Dermis blood vessel endothelial cell (primary cell): ENCODE measurements around the gene LRRC8D. TPM values are rescaled to one million over a fixed set of nuclear protein-coding genes. Genes with fewer than 3 reads are reported as not detected.
A peak's percentile ranks its signal among the peaks of the same experiment; 100 is the strongest.
"Not testable (repeated sequence)": the region's sequence is repeated elsewhere in the genome, so short reads cannot be mapped to it uniquely, and the experiment has no call there.

Experiments used
- DNase-seq: peaks from one replicate; pipeline ENCODE4 v3.0.0; 2010
- total RNA-seq: library from RNA; depleted of rRNA; stranded (reverse); fragments of >200 nt; gene quantifications from 2 replicates; pipeline ENCODE4 v1.2.3, GENCODE V29; 2014

LRRC8D gene
- total RNA-seq, 1 donor from 2014 or later, result 18.5 TPM

DNA sequence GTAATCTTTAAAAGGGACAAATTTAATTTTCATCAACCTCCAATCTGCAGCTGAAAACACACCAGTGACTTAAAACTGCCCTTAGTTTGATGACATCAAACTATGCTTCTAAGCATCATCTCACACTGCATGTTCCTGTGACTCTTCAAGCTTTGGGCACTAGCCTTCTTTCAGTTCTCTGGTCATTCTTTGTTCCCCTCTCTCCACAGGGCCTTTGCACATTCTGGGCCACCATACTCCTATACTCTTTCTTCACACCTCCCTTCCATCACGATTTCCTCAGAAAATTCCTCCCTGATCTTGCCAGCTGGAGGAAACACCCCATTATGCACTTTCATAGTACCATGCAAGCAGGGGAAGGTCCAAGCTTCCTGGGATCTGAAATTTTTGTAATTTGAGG is 96.5 kb downstream of the LRRC8D start:
- no peak for DNase-seq

DNA sequence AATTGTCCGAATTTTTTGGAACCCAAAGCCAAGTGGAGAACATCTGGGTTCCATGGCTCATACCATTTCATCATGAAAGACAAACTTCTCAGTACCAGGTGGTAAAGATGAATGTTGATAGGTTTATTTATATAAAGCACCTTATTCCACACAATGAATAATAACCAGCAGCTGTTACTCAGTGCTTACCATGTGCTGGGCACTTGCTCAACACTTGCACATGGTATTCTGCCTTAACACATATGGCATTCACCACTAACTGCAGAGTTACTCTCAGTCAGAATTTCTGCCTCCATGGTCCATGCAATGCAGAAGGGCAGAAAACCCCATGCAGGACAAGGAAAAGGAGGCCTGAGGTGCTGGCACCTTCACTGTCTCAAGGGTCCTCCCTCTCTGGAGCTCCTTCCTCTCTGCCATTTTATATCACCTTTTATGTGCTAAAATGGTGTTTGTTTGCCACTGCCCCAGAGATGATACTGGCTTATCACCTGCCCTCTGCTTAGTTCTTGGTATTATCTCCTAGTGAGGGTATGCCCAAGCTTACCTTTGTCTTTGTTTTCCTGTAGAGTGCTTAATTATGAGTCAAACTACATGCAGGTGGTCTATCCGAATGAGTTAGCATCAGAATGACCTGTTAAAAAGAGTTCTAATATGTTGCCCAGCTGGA is 97.4 kb downstream of the LRRC8D start:
- DNase-seq, result no peak

- no peak for DNase-seq
Observed at GRCh38 chr1:89918794-89919155, 97.9 kb downstream of the LRRC8D start.

- no peak for DNase-seq
Observed at GRCh38 chr1:89919174-89919573, 98.3 kb downstream of the LRRC8D start.

- DNase-seq, result no peak
Observed at GRCh38 chr1:89922911-89923310, 102.1 kb downstream of the LRRC8D start.

- no peak for DNase-seq
Observed at GRCh38 chr1:89923517-89923916, 102.7 kb downstream of the LRRC8D start.

GRCh38 chr1:89924075-89924474 is 103.2 kb downstream of the LRRC8D start:
- not testable (repeated sequence) for DNase-seq

- no peak for DNase-seq
Observed at GRCh38 chr1:89927049-89927448, 106.2 kb downstream of the LRRC8D start.

GRCh38 chr1:89927478-89927877 is 106.6 kb downstream of the LRRC8D start:
- no peak for DNase-seq

GRCh38 chr1:89928506-89928905 is 107.7 kb downstream of the LRRC8D start:
- DNase-seq, result no peak

- peak; percentile 42 for DNase-seq
Observed at GRCh38 chr1:89929467-89930063, 108.7 kb downstream of the LRRC8D start.

GRCh38 chr1:89930579-89930978 is 109.7 kb downstream of the LRRC8D start:
- no peak for DNase-seq

GRCh38 chr1:89931964-89932363 is 111.1 kb downstream of the LRRC8D start:
- no peak for DNase-seq

GRCh38 chr1:89932598-89933364 is 111.9 kb downstream of the LRRC8D start:
- DNase-seq, result no peak

DNA sequence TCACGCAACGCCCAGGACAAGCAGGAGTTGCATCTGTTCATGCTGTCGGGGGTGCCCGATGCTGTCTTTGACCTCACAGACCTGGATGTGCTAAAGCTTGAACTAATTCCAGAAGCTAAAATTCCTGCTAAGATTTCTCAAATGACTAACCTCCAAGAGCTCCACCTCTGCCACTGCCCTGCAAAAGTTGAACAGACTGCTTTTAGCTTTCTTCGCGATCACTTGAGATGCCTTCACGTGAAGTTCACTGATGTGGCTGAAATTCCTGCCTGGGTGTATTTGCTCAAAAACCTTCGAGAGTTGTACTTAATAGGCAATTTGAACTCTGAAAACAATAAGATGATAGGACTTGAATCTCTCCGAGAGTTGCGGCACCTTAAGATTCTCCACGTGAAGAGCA is 113.6 kb downstream of the LRRC8D start:
- no peak for DNase-seq

DNA sequence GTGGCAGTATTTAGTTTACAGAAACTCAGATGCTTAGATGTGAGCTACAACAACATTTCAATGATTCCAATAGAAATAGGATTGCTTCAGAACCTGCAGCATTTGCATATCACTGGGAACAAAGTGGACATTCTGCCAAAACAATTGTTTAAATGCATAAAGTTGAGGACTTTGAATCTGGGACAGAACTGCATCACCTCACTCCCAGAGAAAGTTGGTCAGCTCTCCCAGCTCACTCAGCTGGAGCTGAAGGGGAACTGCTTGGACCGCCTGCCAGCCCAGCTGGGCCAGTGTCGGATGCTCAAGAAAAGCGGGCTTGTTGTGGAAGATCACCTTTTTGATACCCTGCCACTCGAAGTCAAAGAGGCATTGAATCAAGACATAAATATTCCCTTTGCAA is 114.4 kb downstream of the LRRC8D start:
- DNase-seq, result no peak

DNA sequence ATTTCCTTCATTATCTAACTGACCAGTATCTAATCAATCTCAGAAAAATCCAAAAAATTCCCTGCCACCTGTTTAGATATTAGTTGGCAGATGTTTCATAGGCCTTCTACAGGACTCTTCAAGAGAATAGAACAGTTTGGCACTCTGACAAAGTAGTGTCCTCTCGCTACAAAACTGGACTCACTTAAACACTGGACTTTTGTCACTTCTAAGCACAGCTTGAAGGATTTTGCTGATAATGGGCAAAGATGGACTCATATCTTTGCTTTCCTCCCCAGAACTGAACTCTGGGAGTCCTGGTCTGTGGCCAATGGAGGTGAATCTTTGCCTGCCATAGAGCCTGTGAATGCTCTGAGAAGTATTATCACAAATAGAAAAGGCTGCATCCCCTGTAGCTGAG is 115.9 kb downstream of the LRRC8D start:
- no peak for DNase-seq

- DNase-seq, result no peak
Observed at GRCh38 chr1:89938171-89939055, 117.6 kb downstream of the LRRC8D start.

DNA sequence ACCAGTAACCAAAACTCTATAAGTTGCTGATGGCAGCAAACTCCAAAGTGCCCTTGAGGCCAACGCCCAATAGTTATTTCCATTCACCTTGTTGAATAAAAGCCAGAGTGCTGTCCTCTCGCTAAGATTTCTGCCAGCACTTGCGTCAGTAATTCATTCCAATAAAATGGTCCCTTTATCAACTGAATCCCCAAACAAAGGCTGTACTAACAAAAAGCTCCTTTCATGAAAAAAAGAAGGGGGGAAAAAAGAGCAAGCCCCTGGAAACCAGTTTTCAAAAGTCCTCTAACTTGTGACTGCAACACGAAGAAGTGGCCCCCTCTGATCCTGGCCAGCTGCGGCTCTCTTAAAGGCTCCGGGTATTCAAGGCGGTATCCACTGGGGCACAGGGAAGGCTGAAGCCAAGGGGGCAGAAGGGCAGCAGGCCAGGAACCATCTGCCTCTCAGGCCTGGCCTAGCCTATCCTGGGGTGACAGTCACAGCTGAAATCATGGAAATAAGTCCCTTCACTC is 118.3 kb downstream of the LRRC8D start:
- no peak for DNase-seq

GRCh38 chr1:89939693-89940438 is 119.0 kb downstream of the LRRC8D start:
- DNase-seq, result no peak

GRCh38 chr1:89941110-89941766 is 120.4 kb downstream of the LRRC8D start:
- no peak for DNase-seq
